GM12873 (cell line): ENCODE measurements around the gene PRKN.

ENCODE experiments used
- CTCF ChIP-seq: IDR thresholded peaks from 2 replicates; pipeline ENCODE4 v1.5.1; 2012; ENCODE audit warnings: low read depth, mild to moderate bottlenecking, moderate library complexity, low read length, control low read depth; ENCODE audit not compliant: insufficient read depth; ENCODE audit errors: missing control alignments

Gene PRKN

DNA sequence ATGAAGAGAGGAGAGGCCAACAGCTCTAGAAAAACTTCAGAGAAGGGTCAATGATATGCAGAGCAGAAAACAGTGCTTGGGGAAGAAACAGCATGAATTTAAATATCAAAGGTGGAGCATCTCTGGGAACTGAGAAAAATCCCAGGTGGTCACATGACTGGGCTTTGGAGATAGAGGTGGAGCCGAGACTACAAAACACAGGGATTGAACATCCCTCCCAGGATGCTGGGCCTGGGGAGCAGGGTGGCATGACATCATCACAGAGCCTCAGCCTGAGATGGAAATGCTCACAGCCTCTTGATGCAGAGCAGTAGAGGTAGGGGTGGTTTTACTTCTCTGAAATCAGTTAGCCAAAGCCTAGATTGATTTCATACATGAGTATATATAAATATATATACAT lies 529.5 kb downstream of the PRKN start:
- TF ChIP-seq CTCF = no peak

GRCh38 chr6:162195441-162195840 lies 532.1 kb downstream of the PRKN start:
- TF ChIP-seq CTCF = no peak

- TF ChIP-seq CTCF = no peak
These were observed 536.6 kb downstream of the PRKN start for GRCh38 chr6:162190981-162191380.

DNA sequence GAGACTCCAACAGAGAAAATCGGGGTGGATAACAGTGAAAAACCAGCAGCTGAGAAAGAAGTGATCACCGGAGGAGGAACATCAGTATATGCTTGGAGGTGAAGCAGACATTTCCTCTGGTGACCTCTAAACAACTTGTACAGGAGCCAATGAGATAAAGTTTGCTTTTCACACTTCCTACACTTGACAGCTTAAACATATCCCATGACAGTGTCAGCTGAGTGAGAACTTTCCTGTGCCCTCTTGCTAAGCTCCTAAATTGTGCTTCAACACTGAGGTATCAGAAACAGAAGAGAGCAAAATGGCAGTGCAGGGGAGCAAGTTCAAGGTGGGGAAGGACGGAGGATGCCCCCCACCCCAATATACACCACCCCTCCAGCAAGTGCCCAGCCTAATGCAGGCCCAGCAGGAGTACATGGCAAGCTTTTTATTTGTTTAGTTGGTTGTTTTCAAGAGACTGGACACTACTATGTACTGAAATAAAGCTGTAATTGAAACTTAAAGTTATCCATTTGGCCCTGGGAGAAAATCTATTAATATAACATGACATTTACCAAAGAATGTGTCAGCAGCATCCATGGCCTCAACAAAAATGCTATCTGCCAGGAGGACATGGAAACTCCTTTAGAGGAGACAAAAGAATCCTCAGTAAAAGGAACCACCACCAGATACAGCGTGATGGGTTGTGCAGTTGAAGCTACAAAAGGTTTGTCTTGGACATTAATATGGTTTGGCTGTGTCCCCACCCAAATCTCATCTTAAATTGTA lies 540.2 kb downstream of the PRKN start:
- no peak for TF ChIP-seq CTCF

DNA sequence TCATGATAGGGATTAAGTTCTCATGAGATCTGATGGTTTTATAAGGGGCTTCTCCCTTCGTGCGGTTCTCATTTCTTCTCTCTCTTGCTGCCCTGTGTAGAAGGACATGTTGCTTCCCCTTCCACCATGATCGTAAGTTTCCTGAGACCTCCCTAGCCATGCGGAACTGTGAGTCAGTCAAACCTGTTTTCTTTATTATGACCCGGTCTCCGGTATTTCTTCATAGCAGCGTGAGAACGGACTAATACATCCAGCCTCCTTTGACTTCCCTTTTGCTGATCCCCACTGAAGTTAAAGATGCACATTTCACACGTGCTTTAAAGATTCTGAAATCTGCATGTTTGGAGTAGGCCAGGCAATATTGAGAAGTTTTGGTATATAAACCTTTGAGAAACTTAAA lies 543.1 kb downstream of the PRKN start:
- no peak for TF ChIP-seq CTCF

GRCh38 chr6:162181741-162182401 lies 545.7 kb downstream of the PRKN start:
- TF ChIP-seq CTCF = no peak

DNA sequence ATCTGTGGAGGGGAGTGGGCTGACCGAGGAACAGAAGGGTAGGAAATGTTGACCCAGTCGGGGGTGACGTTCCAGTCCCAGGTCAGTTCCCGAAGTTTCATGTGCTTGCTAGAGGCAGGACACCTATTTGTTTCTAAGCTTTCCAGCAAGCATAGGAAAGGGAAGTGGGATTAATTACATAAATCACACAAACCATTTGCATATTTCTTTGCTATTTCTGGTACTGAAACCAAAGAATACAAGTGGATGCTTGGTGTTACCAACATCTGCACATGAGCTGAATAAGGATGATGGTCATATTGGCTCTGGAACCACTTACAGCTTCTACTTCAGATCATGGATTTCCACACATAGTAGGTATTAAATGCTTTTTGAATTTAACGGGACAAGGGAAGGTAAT lies 546.5 kb downstream of the PRKN start:
- TF ChIP-seq CTCF = no peak
